ENCODE data around the gene ABCC5. TPM values are rescaled to one million over a fixed set of nuclear protein-coding genes. Genes with fewer than 3 reads are reported as not detected.

ABCC5 gene
- 11.0 to 14.3 TPM (median 13.7 TPM) in 5 replicates for total RNA-seq (2022; extraction: Qiagen RNA extraction; ENCODE audit: low read depth)

DNA sequence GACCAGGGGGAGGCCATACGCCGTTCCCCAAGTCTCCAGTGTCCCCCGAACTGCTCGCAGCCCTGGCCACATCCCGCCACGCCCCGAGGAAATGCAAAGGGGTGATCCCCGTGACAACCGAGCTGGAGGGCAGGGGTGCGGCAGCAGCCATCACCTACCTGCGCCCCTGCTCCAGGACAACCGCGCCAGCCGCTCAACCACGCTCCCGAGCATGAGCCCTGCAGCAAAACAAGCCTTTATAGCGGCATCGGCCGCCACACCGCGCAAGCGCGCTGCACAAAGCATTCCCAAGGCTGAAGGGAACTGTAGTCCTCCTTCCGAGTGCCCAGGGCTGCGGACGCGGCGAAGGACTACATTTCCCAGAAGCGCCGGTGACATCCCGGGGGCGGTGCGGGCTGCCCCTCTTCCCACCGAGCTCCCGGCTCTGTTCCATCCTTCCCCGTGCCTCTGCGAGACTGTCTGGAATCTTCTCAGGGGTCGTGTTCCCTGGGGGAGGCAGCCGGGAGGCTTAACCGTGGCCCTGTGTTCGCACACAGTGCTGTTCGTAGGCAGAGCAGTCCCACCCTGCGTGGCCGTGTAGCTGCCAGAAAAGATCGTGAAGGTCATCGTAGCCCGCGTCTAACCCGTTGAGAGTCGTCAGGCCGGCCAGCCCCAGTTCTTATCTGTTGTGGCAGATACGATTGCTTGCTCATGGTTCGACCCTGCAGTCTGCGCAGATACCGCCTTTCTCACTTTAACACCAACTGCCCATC is at the start of gene ABCC5:
Gene ABCC5, minus strand, starts transcription at position 213 of the 752 bp plus-strand sequence. CDS start 3,492 bp downstream, outside the sequence.

DNA sequence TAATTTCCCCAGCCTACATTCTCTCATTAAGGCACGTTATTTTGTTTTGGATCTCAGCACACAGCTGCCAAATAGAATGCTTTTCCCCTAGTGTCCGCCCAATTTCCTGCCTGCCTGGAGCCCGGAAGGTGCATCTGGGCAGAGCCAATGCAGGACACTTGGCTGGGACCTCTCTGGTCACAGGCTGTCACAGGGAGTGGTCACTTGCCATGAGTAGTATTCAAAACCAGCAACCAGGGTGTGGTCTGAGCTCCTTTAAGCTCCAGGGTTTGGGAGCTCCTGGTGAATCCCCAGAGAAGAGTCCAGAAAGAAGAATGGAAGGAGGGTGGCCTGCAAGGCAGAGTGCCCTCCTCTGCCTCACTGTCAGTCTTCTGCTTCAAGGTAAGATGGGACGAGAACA is 35.1 kb upstream of the ABCC5 start, which contains the start of gene HTR3C:
Gene HTR3C, plus strand, starts transcription at position 281 of the 400 bp plus-strand sequence. Its CDS starts 34 bp downstream, at position 315.

GRCh38 chr3:184031187-184031792 is 13.6 kb upstream of the ABCC5 start, which contains the start of gene HTR3D:
Gene HTR3D (plus strand): TSS chr3:184031742. CDS start chr3:184031742, 0 bp downstream.

GRCh38 chr3:183884427-183885296 is 133.0 kb downstream of the ABCC5 start, which contains the start of gene PARL:
Gene PARL (minus strand): TSS chr3:183884880. CDS start chr3:183884846, 34 bp downstream.

Other genes with a start within 250 kb of the ABCC5 start
- 5.7 to 7.2 TPM (median 6.7 TPM) in 5 replicates for gene MAP6D1, start 192.3 kb downstream of the ABCC5 start, total RNA-seq (2022; extraction: Qiagen RNA extraction; ENCODE audit: low read depth)
- gene PARL, start 133.0 kb downstream of the ABCC5 start, total RNA-seq (2022; extraction: Qiagen RNA extraction; ENCODE audit: low read depth) = 62.9 to 73.2 TPM (median 65.7 TPM) in 5 replicates
- gene HTR3D, start 13.9 kb upstream of the ABCC5 start, total RNA-seq (2022; extraction: Qiagen RNA extraction; ENCODE audit: low read depth) = not detected in 5 replicates
- not detected in 5 replicates for gene HTR3C, start 35.2 kb upstream of the ABCC5 start, total RNA-seq (2022; extraction: Qiagen RNA extraction; ENCODE audit: low read depth)
- not detected in 5 replicates for gene HTR3E, start 79.2 kb upstream of the ABCC5 start, total RNA-seq (2022; extraction: Qiagen RNA extraction; ENCODE audit: low read depth)
- 27.3 to 30.4 TPM (median 28.5 TPM) in 5 replicates for gene EIF2B5, start 117.5 kb upstream of the ABCC5 start, total RNA-seq (2022; extraction: Qiagen RNA extraction; ENCODE audit: low read depth)
- 17.4 to 26.4 TPM (median 25.2 TPM) in 5 replicates for gene DVL3, start 137.5 kb upstream of the ABCC5 start, total RNA-seq (2022; extraction: Qiagen RNA extraction; ENCODE audit: low read depth)
- 292 to 335 TPM (median 319 TPM) in 5 replicates for gene AP2M1, start 157.0 kb upstream of the ABCC5 start, total RNA-seq (2022; extraction: Qiagen RNA extraction; ENCODE audit: low read depth)
- gene ABCF3, start 168.3 kb upstream of the ABCC5 start, total RNA-seq (2022; extraction: Qiagen RNA extraction; ENCODE audit: low read depth) = 33.3 to 36.1 TPM (median 34.4 TPM) in 5 replicates
- 0.24 to 0.54 TPM (median 0.44 TPM) in 5 replicates for gene VWA5B2, start 211.7 kb upstream of the ABCC5 start, total RNA-seq (2022; extraction: Qiagen RNA extraction; ENCODE audit: low read depth)
- gene ALG3, start 231.1 kb upstream of the ABCC5 start, total RNA-seq (2022; extraction: Qiagen RNA extraction; ENCODE audit: low read depth) = 54.1 to 81.7 TPM (median 74.6 TPM) in 5 replicates
- 8.7 to 14.7 TPM (median 12.7 TPM) in 5 replicates for gene EEF1AKMT4, start 231.8 kb upstream of the ABCC5 start, total RNA-seq (2022; extraction: Qiagen RNA extraction; ENCODE audit: low read depth)
- gene CAMK2N2, start 243.7 kb upstream of the ABCC5 start, total RNA-seq (2022; extraction: Qiagen RNA extraction; ENCODE audit: low read depth) = 0.72 to 1.6 TPM (median 1.3 TPM) in 5 replicates